Adrenal gland (tissue), 5 donors: ENCODE measurements around the gene SSC4D.

Source experiments
- POLR2A ChIP-seq, 2 donors: fragments of 450-650 bp; IDR thresholded peaks; one replicate each; pipeline ENCODE4 v1.6.1; 2017; ENCODE audit warnings: antibody characterized with exemption in 2 of 2, mild to moderate bottlenecking in 2 of 2, moderate library complexity in 1 of 2
- TF ChIP-seq, protein P1 (sequence below), 6 experiments: fragments of 450-650 bp in 4 of 6; fragments of 200-600 bp in 2 of 6; sonication (generic) in 1 of 6; IDR thresholded peaks; 1 replicate in 5 of 6; 2 replicates in 1 of 6; pipeline versions ENCODE4 v1.5.1 to v1.8.0; 2016 to 2021; ENCODE audit warnings: antibody characterized with exemption in 6 of 6, mild to moderate bottlenecking in 2 of 6, moderate library complexity in 1 of 6
- donor health status: DM: no; HTN: no; CAD: no.

- TF ChIP-seq, protein P1, sequence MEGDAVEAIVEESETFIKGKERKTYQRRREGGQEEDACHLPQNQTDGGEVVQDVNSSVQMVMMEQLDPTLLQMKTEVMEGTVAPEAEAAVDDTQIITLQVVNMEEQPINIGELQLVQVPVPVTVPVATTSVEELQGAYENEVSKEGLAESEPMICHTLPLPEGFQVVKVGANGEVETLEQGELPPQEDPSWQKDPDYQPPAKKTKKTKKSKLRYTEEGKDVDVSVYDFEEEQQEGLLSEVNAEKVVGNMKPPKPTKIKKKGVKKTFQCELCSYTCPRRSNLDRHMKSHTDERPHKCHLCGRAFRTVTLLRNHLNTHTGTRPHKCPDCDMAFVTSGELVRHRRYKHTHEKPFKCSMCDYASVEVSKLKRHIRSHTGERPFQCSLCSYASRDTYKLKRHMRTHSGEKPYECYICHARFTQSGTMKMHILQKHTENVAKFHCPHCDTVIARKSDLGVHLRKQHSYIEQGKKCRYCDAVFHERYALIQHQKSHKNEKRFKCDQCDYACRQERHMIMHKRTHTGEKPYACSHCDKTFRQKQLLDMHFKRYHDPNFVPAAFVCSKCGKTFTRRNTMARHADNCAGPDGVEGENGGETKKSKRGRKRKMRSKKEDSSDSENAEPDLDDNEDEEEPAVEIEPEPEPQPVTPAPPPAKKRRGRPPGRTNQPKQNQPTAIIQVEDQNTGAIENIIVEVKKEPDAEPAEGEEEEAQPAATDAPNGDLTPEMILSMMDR (IDR thresholded peaks at IDR 0.05), result no peak
- no peak for TF ChIP-seq POLR2A (IDR thresholded peaks at IDR 0.05)
Observed at GRCh38 chr7:76358011-76358480, 51.5 kb downstream of the SSC4D start.
